ENCODE measurements around the gene AKNA.
"Not testable (repeated sequence)": the region's sequence is repeated elsewhere in the genome, so short reads cannot be mapped to it uniquely, and the experiment has no call there.

DNA sequence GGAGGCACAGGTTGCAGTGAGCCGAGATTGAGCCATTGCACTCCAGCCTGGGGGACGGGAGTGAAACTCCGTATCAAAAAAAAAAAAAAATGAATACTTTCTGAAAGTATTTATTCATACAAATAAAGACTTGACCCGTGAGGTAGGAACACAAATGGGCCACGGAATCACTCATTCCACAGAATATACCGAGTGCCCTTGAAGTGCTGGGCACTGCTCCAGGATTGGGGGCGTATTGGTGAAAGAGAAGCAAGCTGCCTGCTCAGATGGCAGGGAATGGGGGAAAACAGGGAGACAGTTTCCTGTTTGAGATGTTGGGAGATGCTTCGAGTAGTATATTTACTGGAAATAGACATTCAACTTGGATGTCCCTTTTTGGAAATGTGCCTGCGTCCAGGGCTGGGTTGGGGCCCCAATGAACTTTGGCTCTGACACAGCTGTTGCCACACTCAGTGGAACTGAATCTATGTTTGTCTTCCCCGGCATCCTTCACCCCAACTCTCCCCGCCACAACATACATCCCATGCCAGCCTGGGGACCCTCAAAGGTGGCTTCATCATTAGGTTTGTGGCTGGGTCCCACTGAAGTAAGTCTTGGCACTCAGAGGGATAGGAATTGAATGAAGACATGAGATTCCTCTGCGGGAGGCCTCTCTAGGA lies 65.5 kb downstream of the AKNA start:
- TF ChIP-seq CTCF (IDR thresholded peaks at IDR 0.05; ENCODE audit: low read length); EZH2 (IDR thresholded peaks at IDR 0.05; ENCODE audit: borderline replicate concordance, low read length): not testable (repeated sequence)

Data from OCI-LY1 (cell line).